Activated CD4-positive, CD25-positive, alpha-beta regulatory T cell treated with anti-CD3 and anti-CD28 coated beads, Interleukin-2, amount 50 U/mL, for 16 hours (primary cell): ENCODE data around the gene DOK6.

ENCODE experiments used
- DNase-seq: peaks from one replicate; pipeline ENCODE4 v3.0.0-alpha.2; 2020; ENCODE audit warnings: low read depth, low spot score

The DOK6 gene

DNA sequence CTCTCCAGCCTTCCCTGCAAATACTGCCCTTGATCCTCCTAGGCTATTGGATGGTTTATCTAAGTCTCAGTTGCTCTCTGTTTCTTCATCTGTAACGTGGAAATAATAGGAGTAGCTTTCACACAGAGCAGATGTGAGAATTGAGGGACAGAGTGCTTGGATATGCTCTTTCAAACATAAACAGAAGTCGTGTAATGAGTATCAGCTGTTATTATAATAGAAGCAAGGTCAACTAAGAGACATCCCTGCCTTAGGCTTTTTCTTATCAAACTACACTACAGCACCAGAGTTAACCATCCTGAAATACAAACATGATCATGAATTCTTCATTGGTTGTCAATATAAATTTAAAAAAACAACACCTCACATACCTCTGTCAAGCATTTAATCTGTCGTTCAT is 138.2 kb downstream of the DOK6 start:
- no peak for DNase-seq

DNA sequence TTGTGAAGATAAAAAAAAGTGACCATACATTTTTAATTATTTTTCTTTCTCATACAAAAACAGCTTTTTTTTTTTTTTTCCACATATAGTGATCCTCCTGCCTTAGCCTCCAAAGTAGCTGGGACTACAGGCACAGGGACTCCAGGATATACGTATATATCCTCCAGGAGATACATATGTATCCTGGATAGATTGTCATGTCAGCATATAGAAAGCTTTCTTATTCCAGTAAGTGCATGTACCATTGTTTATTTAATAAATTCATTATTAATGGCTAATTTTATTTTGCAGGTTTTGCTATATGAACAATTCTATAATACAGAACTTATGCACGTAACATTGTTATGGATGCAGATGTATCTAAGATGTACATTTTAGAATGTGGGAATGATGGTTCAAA is 138.7 kb downstream of the DOK6 start:
- no peak for DNase-seq

DNA sequence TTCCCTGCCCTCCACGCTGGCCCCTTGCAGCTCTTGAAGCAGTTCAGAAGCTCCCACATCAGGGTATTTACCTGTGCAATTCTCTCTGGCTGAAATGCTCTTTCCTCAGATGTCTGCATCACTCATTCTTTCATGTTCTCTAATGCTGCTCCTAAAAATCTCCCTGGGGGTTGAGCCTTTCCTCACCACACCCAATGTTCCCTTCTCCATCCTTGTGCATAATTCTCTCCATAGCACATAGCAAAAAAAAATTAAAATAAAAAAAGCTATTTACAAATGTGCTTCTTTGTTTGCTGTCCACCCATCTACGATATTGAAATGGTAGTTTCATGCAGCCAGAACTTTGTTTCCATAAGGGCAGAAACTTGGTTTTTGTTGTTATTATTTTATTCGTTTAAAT is 155.5 kb downstream of the DOK6 start:
- no peak for DNase-seq

DNA sequence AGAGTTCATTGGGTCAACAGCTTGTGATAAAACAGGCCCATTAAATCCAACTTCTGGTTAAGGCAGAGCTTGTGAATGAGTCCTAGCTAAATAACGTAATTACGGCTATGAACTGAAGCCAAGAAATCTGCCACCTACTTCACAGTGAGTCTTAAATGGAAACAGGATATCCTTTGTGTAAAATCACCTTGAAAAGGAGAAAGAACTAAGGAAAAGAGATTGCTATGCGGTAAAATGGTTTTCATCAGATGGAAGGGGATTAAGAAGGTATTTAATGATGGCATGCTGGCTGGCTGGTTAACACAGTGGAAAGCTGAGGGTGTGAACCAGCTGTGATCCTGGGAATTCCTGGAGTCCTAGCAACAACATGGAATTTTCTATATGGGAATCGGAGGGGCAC is 156.6 kb downstream of the DOK6 start:
- DNase-seq: no peak

DNA sequence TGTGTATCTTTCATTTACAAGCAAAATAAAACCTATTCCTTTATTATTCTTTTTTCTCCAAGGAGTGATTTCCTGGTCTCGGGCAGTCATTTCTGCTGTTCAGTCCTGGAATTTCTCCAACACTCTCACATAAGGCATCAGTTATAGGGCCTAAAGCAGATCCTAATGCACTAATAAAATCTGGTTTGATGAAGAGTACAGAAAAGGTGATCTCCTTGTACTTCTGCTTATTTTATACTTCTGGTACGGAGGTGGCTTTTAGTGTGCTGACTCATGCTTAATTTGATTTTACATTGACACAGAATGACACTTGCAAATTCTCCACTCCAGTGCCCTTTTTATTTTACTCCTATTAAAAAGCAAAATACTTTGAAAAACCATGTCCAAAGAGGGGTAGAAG is 157.4 kb downstream of the DOK6 start:
- no peak for DNase-seq

- DNase-seq: no peak
Measured at GRCh38 chr18:69559604-69560003, 158.9 kb downstream of the DOK6 start.

DNA sequence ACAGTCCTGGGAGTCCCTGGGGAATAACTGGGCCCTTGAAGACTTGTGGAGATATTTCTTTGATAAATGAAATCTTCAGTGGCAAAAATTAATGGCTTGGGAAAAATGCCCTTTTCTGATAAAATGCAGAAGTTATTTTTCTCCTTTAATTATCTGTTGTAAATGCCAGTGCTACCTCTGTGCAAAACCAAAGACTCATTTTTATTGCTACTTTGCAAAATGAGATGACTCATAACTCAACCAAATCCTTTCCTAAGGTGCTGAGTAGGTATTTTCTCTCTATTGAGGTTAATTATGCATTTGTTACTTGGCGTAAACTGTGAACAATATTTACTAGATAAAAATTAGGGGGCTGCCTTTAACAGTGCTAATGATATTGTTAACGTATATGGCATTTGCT is 163.9 kb downstream of the DOK6 start:
- DNase-seq: no peak

GRCh38 chr18:69567813-69568488 is 167.3 kb downstream of the DOK6 start:
- DNase-seq: no peak

DNA sequence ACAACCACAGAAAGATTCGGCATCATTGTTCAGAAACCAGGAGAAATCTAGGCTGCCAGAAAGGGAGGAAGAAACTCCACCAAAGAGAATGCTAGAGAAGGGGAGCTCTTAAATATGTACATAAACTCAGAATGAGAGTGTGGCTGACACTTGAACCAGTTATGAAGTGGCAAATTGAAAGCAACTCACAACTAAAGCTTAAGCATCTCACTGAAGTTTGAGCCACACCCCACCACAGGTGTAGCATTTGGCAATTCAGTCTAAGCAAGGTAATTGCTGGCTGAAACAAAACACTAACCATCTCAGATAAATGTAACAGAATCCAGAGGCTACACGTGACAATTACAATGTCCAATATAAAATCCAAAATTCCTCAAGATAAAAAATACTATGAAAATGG is 168.4 kb downstream of the DOK6 start:
- no peak for DNase-seq

DNA sequence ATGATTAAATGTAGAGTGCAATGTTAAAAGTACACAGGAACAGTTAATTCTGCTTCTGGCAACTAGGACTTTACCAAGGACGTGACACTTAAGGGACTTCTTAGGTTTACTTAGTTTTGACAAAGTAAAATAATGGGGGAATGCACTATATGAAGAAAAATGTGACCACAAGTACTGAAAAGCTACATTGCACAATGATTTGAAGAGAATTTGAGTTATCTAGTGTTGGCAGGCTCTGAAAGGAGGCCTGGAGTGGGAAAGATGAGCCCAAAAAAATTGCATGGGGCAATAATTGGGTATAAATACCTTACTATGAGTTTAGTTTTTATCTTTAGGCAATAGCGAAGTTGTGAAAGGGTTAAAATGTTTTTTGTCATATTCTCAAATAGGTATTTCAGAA is 173.7 kb downstream of the DOK6 start:
- DNase-seq: no peak

DNA sequence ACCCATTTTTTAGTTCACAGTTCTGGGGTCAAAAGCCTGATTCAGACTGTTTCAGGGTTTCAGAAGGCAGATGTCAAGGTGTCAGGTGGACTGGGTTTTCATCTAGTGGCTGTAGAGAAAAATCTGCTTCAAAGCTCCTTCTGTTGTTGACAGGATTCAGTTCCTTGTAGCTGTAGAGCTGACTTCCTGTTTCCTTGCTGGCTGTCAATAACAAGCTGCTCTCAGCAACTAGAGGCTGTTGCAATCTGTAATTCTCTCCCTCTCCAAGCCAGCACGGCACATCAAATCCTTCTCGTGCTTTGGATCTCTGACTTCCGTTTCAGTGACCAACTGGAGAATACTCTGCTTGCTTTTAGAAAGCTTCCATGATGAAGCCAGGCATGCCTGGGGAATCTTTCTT is 179.4 kb downstream of the DOK6 start:
- no peak for DNase-seq

GRCh38 chr18:69584429-69584828 is 183.7 kb downstream of the DOK6 start:
- no peak for DNase-seq

DNA sequence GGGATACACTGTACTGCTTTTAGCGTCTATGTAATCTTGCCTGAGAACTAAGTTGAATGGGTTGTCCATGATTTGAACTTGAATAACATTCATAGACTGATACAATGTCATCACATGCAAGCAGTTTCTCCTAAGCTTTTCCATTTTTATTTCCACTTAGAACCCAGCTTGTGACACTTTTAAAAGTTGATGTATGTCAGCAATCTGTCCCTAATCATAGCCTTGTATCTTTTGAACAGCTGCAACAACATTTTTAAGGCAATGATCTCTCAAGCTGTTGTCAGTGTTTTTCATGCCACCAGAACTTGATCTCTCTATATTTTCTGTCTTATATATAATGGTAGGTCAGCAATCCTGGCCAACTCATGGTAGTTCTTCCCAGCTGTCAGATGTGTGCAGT is 185.0 kb downstream of the DOK6 start:
- no peak for DNase-seq

DNA sequence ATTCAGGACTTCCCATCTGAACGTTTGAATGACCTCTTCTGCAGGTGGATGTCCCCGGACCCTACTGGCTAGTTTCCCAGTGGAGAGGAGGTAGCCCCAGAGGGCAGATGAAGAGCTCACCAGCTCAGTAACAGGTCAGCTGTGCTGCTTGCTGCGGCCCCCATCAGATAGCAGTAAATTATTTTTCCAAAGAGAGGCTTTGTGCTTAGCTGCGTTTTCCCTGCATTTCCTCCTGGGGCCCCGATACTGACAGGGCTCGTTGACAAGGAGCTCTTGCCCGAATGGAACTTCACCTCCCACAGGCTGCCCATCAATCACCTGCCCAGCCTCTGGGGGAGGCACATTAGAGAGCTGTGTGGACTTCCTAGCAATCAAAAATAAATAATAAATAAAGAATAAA is 185.8 kb downstream of the DOK6 start:
- DNase-seq: no peak

- DNase-seq: no peak
Measured at GRCh38 chr18:69588301-69588700, 187.6 kb downstream of the DOK6 start.

GRCh38 chr18:69590150-69590549 is 189.5 kb downstream of the DOK6 start:
- DNase-seq: no peak

- DNase-seq: no peak
Measured at GRCh38 chr18:69596345-69596744, 195.7 kb downstream of the DOK6 start.

- no peak for DNase-seq
Measured at GRCh38 chr18:69597561-69597960, 196.9 kb downstream of the DOK6 start.

DNA sequence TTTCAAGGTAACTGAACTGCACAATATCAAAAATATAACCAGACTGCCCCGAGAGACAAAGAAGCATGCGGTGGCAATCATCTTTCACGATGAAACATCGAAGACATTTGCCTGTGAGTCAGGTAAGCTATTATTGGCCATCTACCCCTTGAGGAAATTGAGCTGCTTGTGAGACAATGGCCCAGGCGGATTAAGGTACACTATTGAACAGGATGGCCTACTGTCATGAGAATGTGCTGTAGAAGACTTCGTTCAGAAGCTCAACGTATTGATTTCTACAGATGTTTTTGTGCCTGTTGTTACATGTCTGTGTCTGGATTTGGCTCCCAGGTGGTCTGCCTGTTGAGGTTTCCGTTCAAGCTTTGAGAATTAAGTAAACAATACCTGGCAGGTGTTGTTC is 198.7 kb downstream of the DOK6 start:
- no peak for DNase-seq

- DNase-seq: no peak
Measured at GRCh38 chr18:69612242-69612641, 211.6 kb downstream of the DOK6 start.

DNA sequence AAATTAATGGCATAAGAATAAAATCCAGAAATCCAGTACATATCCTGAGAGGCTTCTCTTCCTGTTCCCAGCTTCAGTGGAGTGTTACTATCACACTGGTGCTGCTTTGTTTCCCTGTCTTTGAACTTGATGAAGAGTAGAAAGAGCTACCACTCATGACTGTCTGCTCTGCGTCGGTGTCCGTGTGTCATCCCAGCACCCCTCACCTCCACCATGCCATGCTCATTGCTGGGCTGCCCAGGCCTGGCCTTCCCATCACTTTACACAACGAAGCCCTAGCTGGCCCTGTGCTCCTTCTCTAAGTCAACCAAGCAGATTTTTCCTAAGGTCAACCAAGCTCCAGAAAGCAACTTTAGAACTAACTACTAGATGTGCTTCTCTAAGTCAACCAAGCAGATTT is 215.4 kb downstream of the DOK6 start:
- DNase-seq: no peak

DNA sequence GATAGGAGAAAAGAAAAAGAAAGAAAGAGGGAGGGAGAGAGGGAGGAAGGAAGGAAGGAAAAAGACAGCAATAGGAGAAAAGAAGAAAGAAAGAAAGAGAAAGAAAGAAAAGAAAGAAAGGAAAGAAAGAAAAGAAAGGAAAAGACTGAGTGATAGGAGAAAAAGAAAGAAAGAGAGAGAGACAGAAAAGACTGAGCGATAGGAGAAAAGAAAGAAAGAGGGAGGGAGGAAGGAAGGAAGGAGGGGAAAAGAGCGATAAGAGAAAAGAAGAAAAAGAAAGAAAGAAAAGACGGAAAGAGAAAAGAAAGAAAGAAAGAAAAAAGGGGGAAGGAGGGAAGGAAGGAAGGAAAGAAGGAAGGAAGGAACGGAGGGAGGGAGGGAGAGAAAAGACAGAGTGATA is 216.7 kb downstream of the DOK6 start:
- no peak for DNase-seq

DNA sequence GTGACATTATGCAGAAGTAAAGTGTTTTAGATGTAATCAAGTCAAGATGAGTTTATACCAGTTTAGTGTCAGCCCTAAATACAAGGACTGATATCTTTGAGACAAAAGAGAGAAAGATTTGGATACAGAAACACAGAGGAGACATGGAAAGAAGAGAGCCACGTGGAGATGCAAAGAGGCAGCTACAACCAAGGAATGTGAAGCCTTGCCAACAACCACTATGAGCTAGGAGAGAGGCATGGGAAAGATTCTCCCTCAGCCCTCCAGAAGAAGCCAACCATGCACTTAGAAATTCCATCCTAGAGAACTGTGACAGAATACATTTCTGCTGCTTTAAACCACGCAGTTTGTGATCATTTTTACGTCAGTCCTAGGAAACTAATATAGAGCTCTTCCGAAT is 217.2 kb downstream of the DOK6 start:
- no peak for DNase-seq

GRCh38 chr18:69622184-69622583 is 221.5 kb downstream of the DOK6 start:
- no peak for DNase-seq
